ENCODE data around the gene MLF2. TPM values are rescaled to one million over a fixed set of nuclear protein-coding genes. Genes with fewer than 3 reads are reported as not detected.
A peak's percentile ranks its signal among the peaks of the same experiment; 100 is the strongest.

Gene MLF2
- total RNA-seq, result 100 to 1,000 TPM; 219 to 393 TPM
- polyA plus RNA-seq (2013, experiment 1 of 2), result 177 TPM
- polyA plus RNA-seq (2013, experiment 2 of 2), result 169 TPM
- long read RNA-seq, experiment 1, transcript MLF2-201 (9 exons, 1,969 nt), result major isoform, 89 of 164 reads
- long read RNA-seq, experiment 1, partial matches to known transcripts, result 56 of 164 reads
- long read RNA-seq, experiment 1, other reads (novel, unspliced or antisense), result 19 of 164 reads
- long read RNA-seq, experiment 2, transcript MLF2-201 (9 exons, 1,969 nt), result major isoform, 519 of 554 reads
- long read RNA-seq, experiment 2, partial matches to known transcripts, result 19 of 554 reads
- long read RNA-seq, experiment 2, other reads (novel, unspliced or antisense), result 16 of 554 reads
- long read RNA-seq, experiment 3, transcript MLF2-201 (9 exons, 1,969 nt), result major isoform, 792 of 834 reads
- long read RNA-seq, experiment 3, partial matches to known transcripts, result 20 of 834 reads
- long read RNA-seq, experiment 3, other reads (novel, unspliced or antisense), result 22 of 834 reads
- long read RNA-seq, experiment 4, transcript MLF2-201 (9 exons, 1,969 nt), result major isoform, 536 of 586 reads
- long read RNA-seq, experiment 4, partial matches to known transcripts, result 43 of 586 reads
- long read RNA-seq, experiment 4, other reads (novel, unspliced or antisense), result 6 of 586 reads

- H3K4me1 ChIP-seq (ENCODE audit: control insufficient read depth, insufficient read depth, low read length), result peaks cover 5% of the 10 kb centered on the region
- peak; percentile 100 for TF ChIP-seq CTCF (conservative IDR thresholded peaks at IDR 0.05)
- Mint-ChIP-seq H3K9me3 (no peaks in the 10 kb centered on the region), H3K4me1 (peaks cover 20% of the 10 kb centered on the region), H3K4me3 (peak within 1 kb of the TSS; percentile 91), H3K27me3 (ENCODE audit: insufficient read depth) (peaks cover 5% of the 10 kb centered on the region), H3K36me3 (ENCODE audit: low read depth) (peaks cover 38% of the 10 kb centered on the region), H3K27ac (peak within 1 kb of the TSS; percentile 100)
- 0% methylated on average over 25 to 62 of the region's 62 CpGs for WGBS, 2 experiments (ENCODE audit: insufficient coverage in 1 of 2, insufficient read length in 1 of 2)
- H3K27me3 ChIP-seq (ENCODE audit: control insufficient read depth, insufficient read depth, low read length, poor library complexity, severe bottlenecking), result no peaks in the 10 kb centered on the region
- H3K9ac ChIP-seq (ENCODE audit: extremely low read depth, low read length, poor library complexity, severe bottlenecking), result peak within 1 kb of the TSS; percentile 95
- H3K27ac ChIP-seq (ENCODE audit: low read depth, low read length), result peak within 1 kb of the TSS; percentile 97
- H3K9me3 ChIP-seq (ENCODE audit: control insufficient read depth, low read length), result no peaks in the 10 kb centered on the region
- peak; percentile 100 for DNase-seq
- peak within 1 kb of the TSS; percentile 94 for H3K4me3 ChIP-seq (ENCODE audit: low read length)
- peaks cover 39% of the 10 kb centered on the region for H3K36me3 ChIP-seq (ENCODE audit: control insufficient read depth, insufficient read depth, low read length)
These were observed at the start of gene MLF2 for GRCh38 chr12:6752921-6753771. Gene MLF2, minus strand, starts transcription at chr12:6753141. Its CDS starts 807 bp downstream, at chr12:6752334.

- no peaks in the 10 kb centered on the region for H3K36me3 Mint-ChIP-seq (ENCODE audit: low read depth)
- H3K9ac ChIP-seq (ENCODE audit: extremely low read depth, low read length, poor library complexity, severe bottlenecking), result no peak overlapping the region
- H3K4me3 ChIP-seq (ENCODE audit: low read length), result no peak overlapping the region
- 90% methylated on average over 5 of the region's 5 CpGs for WGBS, 2 experiments (ENCODE audit: insufficient coverage in 1 of 2, insufficient read length in 1 of 2)
- peaks cover 8% of the 10 kb centered on the region for H3K9me3 Mint-ChIP-seq
- no peaks in the 10 kb centered on the region for H3K27me3 ChIP-seq (ENCODE audit: control insufficient read depth, insufficient read depth, low read length, poor library complexity, severe bottlenecking)
- DNase-seq, result no peak
- H3K27ac ChIP-seq (ENCODE audit: low read depth, low read length), result no peak overlapping the region
- no peak overlapping the region for H3K27ac Mint-ChIP-seq
- no peaks in the 10 kb centered on the region for H3K4me1 ChIP-seq (ENCODE audit: control insufficient read depth, insufficient read depth, low read length)
- peaks cover 49% of the 10 kb centered on the region for H3K27me3 Mint-ChIP-seq (ENCODE audit: insufficient read depth)
- H3K36me3 ChIP-seq (ENCODE audit: control insufficient read depth, insufficient read depth, low read length), result no peaks in the 10 kb centered on the region
- H3K4me3 Mint-ChIP-seq, result no peak overlapping the region
- peaks cover 24% of the 10 kb centered on the region for H3K4me1 Mint-ChIP-seq
- H3K9me3 ChIP-seq (ENCODE audit: control insufficient read depth, low read length), result no peaks in the 10 kb centered on the region
- no peak for TF ChIP-seq CTCF (conservative IDR thresholded peaks at IDR 0.05)
These were observed 46.2 kb upstream of the MLF2 start for GRCh38 chr12:6799147-6799546.

GRCh38 chr12:6796576-6796975 lies 43.6 kb upstream of the MLF2 start:
- no peak overlapping the region for H3K4me3 Mint-ChIP-seq
- Histone ChIP-seq H3K4me1 (ENCODE audit: control insufficient read depth, insufficient read depth, low read length) (no peaks in the 10 kb centered on the region), H3K27me3 (ENCODE audit: control insufficient read depth, insufficient read depth, low read length, poor library complexity, severe bottlenecking) (peaks cover 14% of the 10 kb centered on the region), H3K36me3 (ENCODE audit: control insufficient read depth, insufficient read depth, low read length) (no peaks in the 10 kb centered on the region), H3K4me3 (ENCODE audit: low read length) (no peak overlapping the region), H3K9me3 (ENCODE audit: control insufficient read depth, low read length) (no peaks in the 10 kb centered on the region), H3K27ac (ENCODE audit: low read depth, low read length) (no peak overlapping the region), H3K9ac (ENCODE audit: extremely low read depth, low read length, poor library complexity, severe bottlenecking) (no peak overlapping the region)
- peaks cover 3% of the 10 kb centered on the region for H3K9me3 Mint-ChIP-seq
- H3K36me3 Mint-ChIP-seq (ENCODE audit: low read depth), result no peaks in the 10 kb centered on the region
- H3K4me1 Mint-ChIP-seq, result peaks cover 30% of the 10 kb centered on the region
- 92 to 100% methylated on average over 2 to 4 of the region's 4 CpGs for WGBS, 2 experiments (ENCODE audit: insufficient coverage in 1 of 2, insufficient read length in 1 of 2)
- peaks cover 69% of the 10 kb centered on the region for H3K27me3 Mint-ChIP-seq (ENCODE audit: insufficient read depth)
- H3K27ac Mint-ChIP-seq, result no peak overlapping the region
- TF ChIP-seq CTCF (conservative IDR thresholded peaks at IDR 0.05), result no peak
- DNase-seq, result no peak
